ENCODE measurements around the gene FBXW5.

The FBXW5 gene

GRCh38 chr9:136977649-136978072, 33.1 kb upstream of the FBXW5 start:
- no peak for DNase-seq (ENCODE audit: low spot score)

- DNase-seq (ENCODE audit: low spot score): no peak
Measured at GRCh38 chr9:136977223-136977622, 32.7 kb upstream of the FBXW5 start, which contains the start of gene PTGDS. TSS of gene PTGDS (plus strand) at chr9:136977504. CDS start at chr9:136977579, 75 bp downstream.

- DNase-seq (ENCODE audit: low spot score): peak; percentile 79
Measured at GRCh38 chr9:136975644-136976043, 31.1 kb upstream of the FBXW5 start.

GRCh38 chr9:136974817-136975535, 30.4 kb upstream of the FBXW5 start:
- no peak for DNase-seq (ENCODE audit: low spot score)

- DNase-seq (ENCODE audit: low spot score): no peak
Measured at GRCh38 chr9:136973618-136974617, 29.4 kb upstream of the FBXW5 start.

GRCh38 chr9:136972743-136973142, 28.2 kb upstream of the FBXW5 start:
- DNase-seq (ENCODE audit: low spot score): no peak

- DNase-seq (ENCODE audit: low spot score): no peak
Measured at GRCh38 chr9:136972335-136972734, 27.8 kb upstream of the FBXW5 start.

GRCh38 chr9:136971746-136972145, 27.2 kb upstream of the FBXW5 start:
- DNase-seq (ENCODE audit: low spot score): no peak

GRCh38 chr9:136970361-136970760, 25.8 kb upstream of the FBXW5 start:
- DNase-seq (ENCODE audit: low spot score): no peak

GRCh38 chr9:136969774-136970173, 25.2 kb upstream of the FBXW5 start:
- no peak for DNase-seq (ENCODE audit: low spot score)

GRCh38 chr9:136969150-136969549, 24.6 kb upstream of the FBXW5 start:
- DNase-seq (ENCODE audit: low spot score): no peak

- DNase-seq (ENCODE audit: low spot score): no peak
Measured at GRCh38 chr9:136968333-136969127, 24.0 kb upstream of the FBXW5 start.

- DNase-seq (ENCODE audit: low spot score): no peak
Measured at GRCh38 chr9:136965771-136966484, 21.4 kb upstream of the FBXW5 start.

GRCh38 chr9:136964833-136965422, 20.4 kb upstream of the FBXW5 start:
- no peak for DNase-seq (ENCODE audit: low spot score)

- DNase-seq (ENCODE audit: low spot score): no peak
Measured at GRCh38 chr9:136964171-136964689, 19.7 kb upstream of the FBXW5 start.

GRCh38 chr9:136963751-136964150, 19.2 kb upstream of the FBXW5 start:
- DNase-seq (ENCODE audit: low spot score): no peak

- DNase-seq (ENCODE audit: low spot score): no peak
Measured at GRCh38 chr9:136963341-136963740, 18.8 kb upstream of the FBXW5 start.

- no peak for DNase-seq (ENCODE audit: low spot score)
Measured at GRCh38 chr9:136962701-136963248, 18.2 kb upstream of the FBXW5 start.

GRCh38 chr9:136962163-136962562, 17.6 kb upstream of the FBXW5 start:
- no peak for DNase-seq (ENCODE audit: low spot score)

GRCh38 chr9:136961279-136962065, 16.9 kb upstream of the FBXW5 start:
- no peak for DNase-seq (ENCODE audit: low spot score)
